ENCODE data around the gene PDE1C. TPM values are rescaled to one million over a fixed set of nuclear protein-coding genes. Genes with fewer than 3 reads are reported as not detected.

The PDE1C gene
- total and polyA plus RNA-seq, 2 donors (not counting 1 experiment from before 2014, with no cell fraction given), result 16.6 to 27.6 TPM

DNA sequence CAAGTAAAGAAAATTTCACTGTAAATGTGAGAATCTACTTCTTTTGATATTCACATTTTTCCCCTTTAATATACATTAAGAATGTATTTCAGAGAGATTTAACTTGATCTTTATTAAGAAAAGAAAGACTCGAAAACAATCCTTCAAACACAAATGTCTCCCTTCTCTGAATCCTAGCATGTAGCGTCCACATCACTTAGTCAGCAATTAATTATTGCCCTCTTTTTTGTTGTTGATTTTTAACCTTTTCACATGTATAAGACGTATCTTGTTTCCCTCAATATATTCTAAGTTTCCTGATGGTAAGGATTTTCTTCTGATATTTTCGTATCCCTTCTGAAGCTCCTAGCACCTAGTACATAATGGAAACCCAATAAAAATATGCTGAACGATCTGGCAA lies 6.6 kb downstream of the PDE1C start:
- Histone ChIP-seq H2AFZ (ENCODE audit: low read length) (no peak overlapping the region), H3K4me2 (ENCODE audit: extremely low read depth, insufficient read depth, low read length) (no peak overlapping the region), H3K4me1 (ENCODE audit: control insufficient read depth, extremely low read depth, insufficient read depth, low read length) (no peaks in the 10 kb centered on the region), H3K27ac (ENCODE audit: insufficient read depth, low read length) (no peak overlapping the region), H3K4me3 (replicated peaks in 1 of 4; ENCODE audit: control extremely low read depth in 1 of 4, insufficient read depth in 1 of 4, low read depth in 3 of 4, low read length in 4 of 4) (no peak overlapping the region), H3K9ac (ENCODE audit: insufficient read depth, low read length) (no peak overlapping the region), H4K20me1 (ENCODE audit: control insufficient read depth, extremely low read depth, insufficient read depth, low read length) (no peaks in the 10 kb centered on the region), H3K27me3 (ENCODE audit: control insufficient read depth, insufficient read depth, low read length) (no peaks in the 10 kb centered on the region), H3K79me2 (ENCODE audit: control insufficient read depth, insufficient read depth, low read length) (peaks cover 9% of the 10 kb centered on the region), H3K9me3 (ENCODE audit: control insufficient read depth, insufficient read depth, low read depth, low read length) (no peaks in the 10 kb centered on the region), H3K36me3 (ENCODE audit: control insufficient read depth, insufficient read depth, low read length) (no peaks in the 10 kb centered on the region)
- no peak for DNase-seq (ENCODE audit: low read depth in 2 of 2)
- TF ChIP-seq EZH2 (IDR thresholded peaks at IDR 0.05; ENCODE audit: low read length, missing control alignments), result no peak
- TF ChIP-seq, protein P1, sequence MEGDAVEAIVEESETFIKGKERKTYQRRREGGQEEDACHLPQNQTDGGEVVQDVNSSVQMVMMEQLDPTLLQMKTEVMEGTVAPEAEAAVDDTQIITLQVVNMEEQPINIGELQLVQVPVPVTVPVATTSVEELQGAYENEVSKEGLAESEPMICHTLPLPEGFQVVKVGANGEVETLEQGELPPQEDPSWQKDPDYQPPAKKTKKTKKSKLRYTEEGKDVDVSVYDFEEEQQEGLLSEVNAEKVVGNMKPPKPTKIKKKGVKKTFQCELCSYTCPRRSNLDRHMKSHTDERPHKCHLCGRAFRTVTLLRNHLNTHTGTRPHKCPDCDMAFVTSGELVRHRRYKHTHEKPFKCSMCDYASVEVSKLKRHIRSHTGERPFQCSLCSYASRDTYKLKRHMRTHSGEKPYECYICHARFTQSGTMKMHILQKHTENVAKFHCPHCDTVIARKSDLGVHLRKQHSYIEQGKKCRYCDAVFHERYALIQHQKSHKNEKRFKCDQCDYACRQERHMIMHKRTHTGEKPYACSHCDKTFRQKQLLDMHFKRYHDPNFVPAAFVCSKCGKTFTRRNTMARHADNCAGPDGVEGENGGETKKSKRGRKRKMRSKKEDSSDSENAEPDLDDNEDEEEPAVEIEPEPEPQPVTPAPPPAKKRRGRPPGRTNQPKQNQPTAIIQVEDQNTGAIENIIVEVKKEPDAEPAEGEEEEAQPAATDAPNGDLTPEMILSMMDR (conservative IDR thresholded peaks at IDR 0.05 in 1 of 2, IDR thresholded peaks at IDR 0.05 in 1 of 2; ENCODE audit: low read depth in 1 of 2, low read length in 2 of 2), result no peak

DNA sequence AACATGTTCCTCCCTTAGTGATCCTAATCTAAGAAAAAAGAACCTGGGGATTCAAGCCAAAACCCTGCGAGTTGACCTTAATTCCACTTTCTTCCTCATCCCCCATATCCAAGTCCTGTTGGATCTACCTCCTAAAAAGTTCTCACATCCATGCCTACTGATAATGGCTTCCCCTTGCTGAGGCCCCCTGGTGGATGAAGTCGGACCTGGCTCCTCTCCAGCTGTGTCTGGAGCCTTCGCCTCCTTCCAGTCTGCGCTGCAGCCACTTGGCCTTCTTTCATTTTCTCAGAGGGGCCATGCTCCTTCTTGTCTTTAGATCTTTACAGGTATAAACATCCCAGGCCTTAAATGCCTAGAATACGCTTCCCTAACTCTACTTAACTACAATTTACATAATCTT lies 8.1 kb downstream of the PDE1C start:
- H3K9me3 ChIP-seq (ENCODE audit: control insufficient read depth, insufficient read depth, low read depth, low read length), result no peaks in the 10 kb centered on the region
- no peak overlapping the region for H3K9ac ChIP-seq (ENCODE audit: insufficient read depth, low read length)
- peak; percentile 16 to 35 for DNase-seq (ENCODE audit: low read depth in 2 of 2)
- H3K79me2 ChIP-seq (ENCODE audit: control insufficient read depth, insufficient read depth, low read length), result peaks cover 5% of the 10 kb centered on the region
- no peaks in the 10 kb centered on the region for H3K27me3 ChIP-seq (ENCODE audit: control insufficient read depth, insufficient read depth, low read length)
- TF ChIP-seq EZH2 (IDR thresholded peaks at IDR 0.05; ENCODE audit: low read length, missing control alignments), result no peak
- TF ChIP-seq, protein P1 (conservative IDR thresholded peaks at IDR 0.05 in 1 of 2, IDR thresholded peaks at IDR 0.05 in 1 of 2; ENCODE audit: low read depth in 1 of 2, low read length in 2 of 2), result peak; percentile 28 to 40
- H4K20me1 ChIP-seq (ENCODE audit: control insufficient read depth, extremely low read depth, insufficient read depth, low read length), result no peaks in the 10 kb centered on the region
- H3K4me1 ChIP-seq (ENCODE audit: control insufficient read depth, extremely low read depth, insufficient read depth, low read length), result no peaks in the 10 kb centered on the region
- H3K36me3 ChIP-seq (ENCODE audit: control insufficient read depth, insufficient read depth, low read length), result no peaks in the 10 kb centered on the region
- no peak overlapping the region for H3K4me2 ChIP-seq (ENCODE audit: extremely low read depth, insufficient read depth, low read length)
- H2AFZ ChIP-seq (ENCODE audit: low read length), result no peak overlapping the region
- no peak overlapping the region for H3K4me3 ChIP-seq (replicated peaks in 1 of 4; ENCODE audit: control extremely low read depth in 1 of 4, insufficient read depth in 1 of 4, low read depth in 3 of 4, low read length in 4 of 4)
- H3K27ac ChIP-seq (ENCODE audit: insufficient read depth, low read length), result no peak overlapping the region

DNA sequence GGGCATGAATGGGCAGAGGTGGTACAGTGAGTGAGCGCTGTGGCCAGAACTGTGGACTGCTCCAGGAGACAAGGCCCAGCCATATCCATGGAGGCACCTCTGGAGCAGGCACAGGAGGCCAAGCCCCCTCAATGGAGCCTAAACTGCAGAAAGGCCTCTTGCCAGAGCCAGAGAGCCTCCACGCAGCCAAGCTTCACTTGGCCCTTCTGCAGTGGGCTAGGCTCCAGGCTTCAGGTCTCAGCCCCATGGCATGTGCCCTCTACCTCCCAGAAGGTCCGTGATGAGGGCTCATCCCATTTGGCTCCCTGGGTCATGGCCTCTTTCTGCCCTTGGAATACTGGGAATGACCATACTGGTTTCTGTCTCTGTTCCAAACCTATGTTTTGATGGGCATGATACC lies 8.9 kb downstream of the PDE1C start:
- Histone ChIP-seq H3K9ac (ENCODE audit: insufficient read depth, low read length) (no peak overlapping the region), H3K36me3 (ENCODE audit: control insufficient read depth, insufficient read depth, low read length) (no peaks in the 10 kb centered on the region), H2AFZ (ENCODE audit: low read length) (no peak overlapping the region), H3K4me1 (ENCODE audit: control insufficient read depth, extremely low read depth, insufficient read depth, low read length) (no peaks in the 10 kb centered on the region), H3K79me2 (ENCODE audit: control insufficient read depth, insufficient read depth, low read length) (peaks cover 2% of the 10 kb centered on the region), H3K27me3 (ENCODE audit: control insufficient read depth, insufficient read depth, low read length) (no peaks in the 10 kb centered on the region), H4K20me1 (ENCODE audit: control insufficient read depth, extremely low read depth, insufficient read depth, low read length) (no peaks in the 10 kb centered on the region), H3K4me2 (ENCODE audit: extremely low read depth, insufficient read depth, low read length) (no peak overlapping the region), H3K4me3 (replicated peaks in 1 of 4; ENCODE audit: control extremely low read depth in 1 of 4, insufficient read depth in 1 of 4, low read depth in 3 of 4, low read length in 4 of 4) (no peak overlapping the region), H3K27ac (ENCODE audit: insufficient read depth, low read length) (no peak overlapping the region), H3K9me3 (ENCODE audit: control insufficient read depth, insufficient read depth, low read depth, low read length) (no peaks in the 10 kb centered on the region)
- no peak for DNase-seq (ENCODE audit: low read depth in 2 of 2)
- TF ChIP-seq, protein P1 (conservative IDR thresholded peaks at IDR 0.05 in 1 of 2, IDR thresholded peaks at IDR 0.05 in 1 of 2; ENCODE audit: low read depth in 1 of 2, low read length in 2 of 2), result no peak
- no peak for TF ChIP-seq EZH2 (IDR thresholded peaks at IDR 0.05; ENCODE audit: low read length, missing control alignments)
